ENCODE data around the gene ABI3BP. TPM values are rescaled to one million over a fixed set of nuclear protein-coding genes. Genes with fewer than 3 reads are reported as not detected.

The ABI3BP gene
- total and polyA plus RNA-seq, 4 donors: 21.9 to 87.5 (median 59.9) TPM

DNA sequence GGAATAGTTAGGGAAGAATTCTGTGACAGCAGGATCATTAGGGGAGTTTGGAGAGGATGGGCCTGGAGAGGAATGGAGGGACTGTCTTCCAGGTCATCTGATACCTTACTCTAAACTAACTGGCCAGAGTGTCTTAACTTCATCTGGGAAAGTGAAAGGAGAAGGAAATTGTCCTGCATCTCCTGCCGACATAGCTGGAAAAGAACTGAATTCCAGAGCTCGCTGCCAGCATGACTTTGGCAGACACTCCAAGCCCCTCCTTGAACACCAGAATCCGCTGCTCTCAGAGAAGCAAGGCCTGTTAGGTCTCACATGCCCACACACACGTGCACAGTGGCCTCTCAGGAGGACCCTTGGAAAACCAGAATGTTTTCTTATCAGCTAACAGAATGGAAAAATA lies 10.5 kb downstream of the ABI3BP start:
- Histone ChIP-seq H3K4me1 (ENCODE audit: control insufficient read depth in 5 of 5, insufficient read depth in 5 of 5, low read length in 5 of 5) (peaks cover 0 to 13% (median 4%) of the 10 kb centered on the region in 5 donors), H3K9me3 (ENCODE audit: control insufficient read depth in 4 of 4, insufficient read depth in 3 of 4, low read length in 3 of 4) (no peaks in the 10 kb centered on the region), H3K9ac (ENCODE audit: insufficient read depth in 1 of 2, low read length in 2 of 2) (peak overlapping the region in 1 of 2 donors; percentile 75), H3K27ac (ENCODE audit: low read depth in 1 of 2, low read length in 1 of 2) (peak overlapping the region; percentile 26 to 33), H3K4me3 (no peak overlapping the region), H3K36me3 (ENCODE audit: control insufficient read depth in 4 of 4, insufficient read depth in 4 of 4, low read length in 4 of 4) (no peaks in the 10 kb centered on the region), H3K27me3 (ENCODE audit: control insufficient read depth in 3 of 3, insufficient read depth in 3 of 3, low read length in 2 of 3) (no peaks in the 10 kb centered on the region)
- TF ChIP-seq, protein P1, sequence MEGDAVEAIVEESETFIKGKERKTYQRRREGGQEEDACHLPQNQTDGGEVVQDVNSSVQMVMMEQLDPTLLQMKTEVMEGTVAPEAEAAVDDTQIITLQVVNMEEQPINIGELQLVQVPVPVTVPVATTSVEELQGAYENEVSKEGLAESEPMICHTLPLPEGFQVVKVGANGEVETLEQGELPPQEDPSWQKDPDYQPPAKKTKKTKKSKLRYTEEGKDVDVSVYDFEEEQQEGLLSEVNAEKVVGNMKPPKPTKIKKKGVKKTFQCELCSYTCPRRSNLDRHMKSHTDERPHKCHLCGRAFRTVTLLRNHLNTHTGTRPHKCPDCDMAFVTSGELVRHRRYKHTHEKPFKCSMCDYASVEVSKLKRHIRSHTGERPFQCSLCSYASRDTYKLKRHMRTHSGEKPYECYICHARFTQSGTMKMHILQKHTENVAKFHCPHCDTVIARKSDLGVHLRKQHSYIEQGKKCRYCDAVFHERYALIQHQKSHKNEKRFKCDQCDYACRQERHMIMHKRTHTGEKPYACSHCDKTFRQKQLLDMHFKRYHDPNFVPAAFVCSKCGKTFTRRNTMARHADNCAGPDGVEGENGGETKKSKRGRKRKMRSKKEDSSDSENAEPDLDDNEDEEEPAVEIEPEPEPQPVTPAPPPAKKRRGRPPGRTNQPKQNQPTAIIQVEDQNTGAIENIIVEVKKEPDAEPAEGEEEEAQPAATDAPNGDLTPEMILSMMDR (IDR thresholded peaks at IDR 0.05; ENCODE audit: control extremely low read depth, extremely low read depth): no peak
- 35 to 68% methylated on average over 4 of the region's 4 CpGs for WGBS, 2 donors
- DNase-seq: peak; percentile 80 to 88 (median 81)
- no peak for ATAC-seq (ENCODE audit: insufficient read depth, low FRiP score)

DNA sequence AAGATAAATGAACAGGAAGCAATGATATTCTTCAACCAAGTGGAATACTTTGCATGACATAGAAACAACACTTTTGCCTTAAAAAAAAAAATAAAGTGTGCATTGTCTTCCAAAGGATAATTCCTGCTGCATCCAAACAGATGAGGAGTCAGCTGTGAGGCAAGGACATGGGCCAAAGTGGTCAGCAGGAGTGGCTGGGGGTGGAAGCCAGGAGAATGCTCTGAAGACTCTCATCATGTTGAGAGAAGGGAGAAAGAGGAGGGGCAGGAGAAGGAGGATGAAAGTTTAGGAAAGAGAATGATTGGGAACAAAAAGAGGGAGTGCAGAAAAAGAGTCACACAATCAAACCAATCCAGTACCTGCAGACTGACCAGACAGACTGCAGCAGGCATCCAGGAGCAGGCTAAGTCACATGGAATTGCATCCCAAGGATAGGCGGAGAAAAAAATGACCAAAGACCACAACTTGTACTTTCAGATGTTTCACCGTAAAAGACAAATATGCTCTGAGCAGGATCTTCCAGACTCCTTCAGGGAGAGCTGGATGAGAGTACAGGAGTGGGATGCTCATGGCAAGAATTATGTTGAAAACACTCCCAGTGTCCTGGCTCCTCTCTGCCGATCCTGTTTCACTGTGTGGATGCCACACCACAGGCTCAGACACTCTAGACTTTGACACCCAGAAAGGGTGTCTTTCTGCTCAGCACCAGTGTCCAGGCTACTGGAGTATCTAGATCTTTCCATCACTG lies 11.9 kb downstream of the ABI3BP start:
- H3K27ac ChIP-seq (ENCODE audit: low read depth in 1 of 2, low read length in 1 of 2): no peak overlapping the region
- H3K27me3 ChIP-seq (ENCODE audit: control insufficient read depth in 3 of 3, insufficient read depth in 3 of 3, low read length in 2 of 3): no peaks in the 10 kb centered on the region
- H3K9me3 ChIP-seq (ENCODE audit: control insufficient read depth in 4 of 4, insufficient read depth in 3 of 4, low read length in 3 of 4): no peaks in the 10 kb centered on the region
- no peak overlapping the region for H3K9ac ChIP-seq (ENCODE audit: insufficient read depth in 1 of 2, low read length in 2 of 2)
- TF ChIP-seq, protein P1 (IDR thresholded peaks at IDR 0.05; ENCODE audit: control extremely low read depth, extremely low read depth): no peak
- 90 to 93% methylated on average over 3 of the region's 3 CpGs for WGBS, 2 donors
- H3K4me3 ChIP-seq: no peak overlapping the region
- no peaks in the 10 kb centered on the region for H3K36me3 ChIP-seq (ENCODE audit: control insufficient read depth in 4 of 4, insufficient read depth in 4 of 4, low read length in 4 of 4)
- no peak for ATAC-seq (ENCODE audit: insufficient read depth, low FRiP score)
- no peak for DNase-seq
- peaks cover 0 to 13% (median 4%) of the 10 kb centered on the region in 5 donors for H3K4me1 ChIP-seq (ENCODE audit: control insufficient read depth in 5 of 5, insufficient read depth in 5 of 5, low read length in 5 of 5)

DNA sequence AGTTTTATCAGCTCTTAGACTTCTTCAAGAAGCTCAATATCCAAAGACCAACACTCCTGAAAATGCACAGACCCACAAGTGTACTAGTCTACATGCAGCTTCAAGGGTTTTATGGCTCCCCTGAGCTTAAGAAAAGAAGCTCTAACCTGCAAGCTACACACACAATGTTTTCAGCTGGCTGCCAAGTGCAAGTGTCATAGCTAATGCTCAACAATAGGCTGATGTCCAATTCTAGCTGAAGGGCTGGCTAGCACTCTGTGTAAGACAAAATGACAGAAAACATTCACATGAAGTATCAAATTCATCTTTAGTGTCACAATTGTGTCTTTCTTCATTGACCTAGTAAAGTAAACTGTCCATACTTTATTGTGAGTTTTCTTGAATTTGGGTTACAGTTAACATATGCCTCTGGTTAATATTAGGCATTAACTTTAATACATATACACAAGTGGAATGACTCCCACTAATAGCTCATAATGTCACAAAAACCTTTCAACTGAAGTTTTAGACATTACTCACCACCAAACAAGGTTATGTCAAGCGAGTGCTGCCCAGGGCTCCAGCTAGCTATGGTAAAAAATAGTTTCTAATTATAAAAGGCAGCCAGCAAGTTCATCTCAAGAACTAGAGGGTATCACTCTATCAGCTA lies 15.1 kb downstream of the ABI3BP start:
- 81 to 89% methylated on average over 1 of the region's 1 CpG for WGBS, 2 donors
- Histone ChIP-seq H3K9me3 (ENCODE audit: control insufficient read depth in 4 of 4, insufficient read depth in 3 of 4, low read length in 3 of 4) (no peaks in the 10 kb centered on the region), H3K27ac (ENCODE audit: low read depth in 1 of 2, low read length in 1 of 2) (no peak overlapping the region), H3K36me3 (ENCODE audit: control insufficient read depth in 4 of 4, insufficient read depth in 4 of 4, low read length in 4 of 4) (no peaks in the 10 kb centered on the region), H3K27me3 (ENCODE audit: control insufficient read depth in 3 of 3, insufficient read depth in 3 of 3, low read length in 2 of 3) (no peaks in the 10 kb centered on the region), H3K9ac (ENCODE audit: insufficient read depth in 1 of 2, low read length in 2 of 2) (no peak overlapping the region), H3K4me3 (no peak overlapping the region), H3K4me1 (ENCODE audit: control insufficient read depth in 5 of 5, insufficient read depth in 5 of 5, low read length in 5 of 5) (peaks cover 0 to 12% (median 4%) of the 10 kb centered on the region in 5 donors)
- DNase-seq (no peak), ATAC-seq (ENCODE audit: insufficient read depth, low FRiP score) (no peak)
- TF ChIP-seq, protein P1 (IDR thresholded peaks at IDR 0.05; ENCODE audit: control extremely low read depth, extremely low read depth): no peak
